ENCODE data around the gene CALML5.

CALML5 gene

DNA sequence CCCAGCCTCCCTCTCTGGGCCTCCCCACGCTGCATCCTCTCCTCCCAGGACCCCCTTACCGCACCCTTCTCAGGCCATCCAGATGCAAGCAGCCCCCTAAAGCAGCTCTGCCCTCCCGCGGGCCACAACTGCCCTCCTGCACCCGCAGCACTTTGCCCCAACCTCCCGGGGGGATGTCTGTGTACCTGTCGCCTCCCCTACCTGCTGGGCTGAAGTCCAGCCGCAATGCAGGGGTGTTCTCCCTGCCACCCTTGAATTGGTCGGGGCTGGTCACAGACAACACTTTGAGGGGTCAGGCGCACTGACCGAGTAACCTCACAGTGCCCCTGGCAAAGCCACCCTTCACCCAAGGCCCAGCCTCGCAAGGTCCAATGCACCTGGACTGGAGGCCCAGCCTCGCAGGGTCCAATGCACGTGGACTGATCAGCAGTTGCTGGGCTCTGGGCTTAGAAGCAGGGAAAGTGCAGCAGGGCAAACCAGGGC lies 8.3 kb upstream of the CALML5 start:
- Histone ChIP-seq H3K9me3 (ENCODE audit: control insufficient read depth, insufficient read depth, low read length) (no peaks in the 10 kb centered on the region), H3F3A (ENCODE audit: control insufficient read depth, insufficient read depth) (no peaks in the 10 kb centered on the region), H3K4me2 (ENCODE audit: low read length) (no peak overlapping the region), H3K4me3 (ENCODE audit: low read length) (no peak overlapping the region), H4K20me1 (ENCODE audit: control insufficient read depth, insufficient read depth, low read depth, low read length) (no peaks in the 10 kb centered on the region), H3K79me2 (ENCODE audit: control insufficient read depth, low read length) (no peaks in the 10 kb centered on the region), H3K36me3 (ENCODE audit: control insufficient read depth, low read length) (no peaks in the 10 kb centered on the region), H3K4me1 (ENCODE audit: control insufficient read depth, low read length) (no peaks in the 10 kb centered on the region), H3K27me3 (ENCODE audit: control insufficient read depth, low read length) (peaks cover 3% of the 10 kb centered on the region; the same call in 1 of the 2 replicates), H3K9me2 (replicated peaks; ENCODE audit: control insufficient read depth, low read length) (no peaks in the 10 kb centered on the region), H3K27ac (ENCODE audit: low read depth, low read length) (no peak overlapping the region)
- TF ChIP-seq, protein P1, sequence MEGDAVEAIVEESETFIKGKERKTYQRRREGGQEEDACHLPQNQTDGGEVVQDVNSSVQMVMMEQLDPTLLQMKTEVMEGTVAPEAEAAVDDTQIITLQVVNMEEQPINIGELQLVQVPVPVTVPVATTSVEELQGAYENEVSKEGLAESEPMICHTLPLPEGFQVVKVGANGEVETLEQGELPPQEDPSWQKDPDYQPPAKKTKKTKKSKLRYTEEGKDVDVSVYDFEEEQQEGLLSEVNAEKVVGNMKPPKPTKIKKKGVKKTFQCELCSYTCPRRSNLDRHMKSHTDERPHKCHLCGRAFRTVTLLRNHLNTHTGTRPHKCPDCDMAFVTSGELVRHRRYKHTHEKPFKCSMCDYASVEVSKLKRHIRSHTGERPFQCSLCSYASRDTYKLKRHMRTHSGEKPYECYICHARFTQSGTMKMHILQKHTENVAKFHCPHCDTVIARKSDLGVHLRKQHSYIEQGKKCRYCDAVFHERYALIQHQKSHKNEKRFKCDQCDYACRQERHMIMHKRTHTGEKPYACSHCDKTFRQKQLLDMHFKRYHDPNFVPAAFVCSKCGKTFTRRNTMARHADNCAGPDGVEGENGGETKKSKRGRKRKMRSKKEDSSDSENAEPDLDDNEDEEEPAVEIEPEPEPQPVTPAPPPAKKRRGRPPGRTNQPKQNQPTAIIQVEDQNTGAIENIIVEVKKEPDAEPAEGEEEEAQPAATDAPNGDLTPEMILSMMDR (IDR thresholded peaks at IDR 0.05; ENCODE audit: low read depth, low read length, poor library complexity, severe bottlenecking) = no peak

GRCh38 chr10:5506751-5507648 lies 7.6 kb upstream of the CALML5 start:
- Histone ChIP-seq H3K9me3 (ENCODE audit: control insufficient read depth, insufficient read depth, low read length) (no peaks in the 10 kb centered on the region), H3K36me3 (ENCODE audit: control insufficient read depth, low read length) (no peaks in the 10 kb centered on the region), H3K79me2 (ENCODE audit: control insufficient read depth, low read length) (no peaks in the 10 kb centered on the region), H3K9me2 (replicated peaks; ENCODE audit: control insufficient read depth, low read length) (no peaks in the 10 kb centered on the region), H3K27me3 (ENCODE audit: control insufficient read depth, low read length) (peaks cover 10% of the 10 kb centered on the region), H3K27ac (ENCODE audit: low read depth, low read length) (no peak overlapping the region), H3K4me2 (ENCODE audit: low read length) (no peak overlapping the region), H3K4me1 (ENCODE audit: control insufficient read depth, low read length) (no peaks in the 10 kb centered on the region), H3F3A (ENCODE audit: control insufficient read depth, insufficient read depth) (no peaks in the 10 kb centered on the region), H4K20me1 (ENCODE audit: control insufficient read depth, insufficient read depth, low read depth, low read length) (no peaks in the 10 kb centered on the region), H3K4me3 (ENCODE audit: low read length) (no peak overlapping the region)
- TF ChIP-seq, protein P1 (IDR thresholded peaks at IDR 0.05; ENCODE audit: low read depth, low read length, poor library complexity, severe bottlenecking) = no peak
- TF ChIP-seq EZH2phosphoT487 (IDR thresholded peaks at IDR 0.05; ENCODE audit: borderline replicate concordance, low read length) = no peak

- Histone ChIP-seq H3K4me2 (ENCODE audit: low read length) (no peak overlapping the region), H3K36me3 (ENCODE audit: control insufficient read depth, low read length) (no peaks in the 10 kb centered on the region), H3K4me3 (ENCODE audit: low read length) (no peak overlapping the region), H4K20me1 (ENCODE audit: control insufficient read depth, insufficient read depth, low read depth, low read length) (no peaks in the 10 kb centered on the region), H3F3A (ENCODE audit: control insufficient read depth, insufficient read depth) (no peaks in the 10 kb centered on the region), H3K79me2 (ENCODE audit: control insufficient read depth, low read length) (no peaks in the 10 kb centered on the region), H3K9me2 (replicated peaks; ENCODE audit: control insufficient read depth, low read length) (no peaks in the 10 kb centered on the region), H3K27ac (ENCODE audit: low read depth, low read length) (no peak overlapping the region), H3K9me3 (ENCODE audit: control insufficient read depth, insufficient read depth, low read length) (no peaks in the 10 kb centered on the region), H3K4me1 (ENCODE audit: control insufficient read depth, low read length) (no peaks in the 10 kb centered on the region), H3K27me3 (ENCODE audit: control insufficient read depth, low read length) (peaks cover 18% of the 10 kb centered on the region)
- TF ChIP-seq, protein P1 (IDR thresholded peaks at IDR 0.05; ENCODE audit: low read depth, low read length, poor library complexity, severe bottlenecking) = no peak
- TF ChIP-seq EZH2phosphoT487 (IDR thresholded peaks at IDR 0.05; ENCODE audit: borderline replicate concordance, low read length) = no peak
These were observed 6.9 kb upstream of the CALML5 start for GRCh38 chr10:5506246-5506645.
